HL-60 (cell line): ENCODE measurements around the gene ITPA.

Source experiments
- DNase-seq, 2 experiments: peaks; one replicate each; pipeline ENCODE4 v3.0.0-alpha.2; 2010 to 2020; ENCODE audit warnings: low read depth in 1 of 2, low spot score in 1 of 2
- H3K27ac ChIP-seq: fragments of 250-450 bp; sonication (Bioruptor Pico); replicated peaks from 2 replicates; pipeline ENCODE4 v1.5.1; 2020; ENCODE audit warnings: mild to moderate bottlenecking, moderate library complexity
- H3K27me3 ChIP-seq: fragments of 250-450 bp; sonication (Bioruptor Pico); 2 replicates; pipeline ENCODE4 v1.5.1; 2021; ENCODE audit warnings: mild to moderate bottlenecking, moderate library complexity; ENCODE audit not compliant: insufficient read depth, poor library complexity, severe bottlenecking
- H3K4me3 ChIP-seq: replicated peaks from 2 replicates; pipeline ENCODE4 v1.5.1; 2011; ENCODE audit warnings: mild to moderate bottlenecking, control low read depth, low read length; ENCODE audit not compliant: insufficient read depth
- CTCF ChIP-seq: IDR thresholded peaks from one replicate; pipeline ENCODE4 v1.5.1; 2011; ENCODE audit warnings: low read length, control low read depth, inconsistent platforms; ENCODE audit not compliant: insufficient read depth
- GABPA ChIP-seq: IDR thresholded peaks from 2 replicates; pipeline ENCODE4 v1.6.1; 2012; ENCODE audit warnings: low read depth
- POLR2AphosphoS5 ChIP-seq: IDR thresholded peaks from 2 replicates; pipeline ENCODE4 v1.6.1; 2012; ENCODE audit warnings: low read depth
- REST ChIP-seq: IDR thresholded peaks from 2 replicates; pipeline ENCODE4 v1.6.1; 2012; ENCODE audit warnings: low read depth; ENCODE audit not compliant: insufficient replicate concordance
- SPI1 ChIP-seq: IDR thresholded peaks from 2 replicates; pipeline ENCODE4 v1.6.1; 2012; ENCODE audit warnings: low read depth, mild to moderate bottlenecking, borderline replicate concordance

ITPA gene

GRCh38 chr20:3226864-3227263 is 17.6 kb downstream of the ITPA start:
- no peak for DNase-seq
- TF ChIP-seq GABPA (no peak), POLR2AphosphoS5 (no peak), SPI1 (no peak), REST (no peak)
- no peaks in the 10 kb centered on the region for H3K27me3 ChIP-seq

GRCh38 chr20:3227506-3227905 is 18.2 kb downstream of the ITPA start:
- Histone ChIP-seq H3K4me3 (no peak overlapping the region), H3K27me3 (no peaks in the 10 kb centered on the region), H3K27ac (no peak overlapping the region)
- no peak for TF ChIP-seq CTCF
- TF ChIP-seq REST: no peak
- TF ChIP-seq GABPA: no peak
- no peak for TF ChIP-seq POLR2AphosphoS5
- TF ChIP-seq SPI1: no peak
- no peak for DNase-seq

More at GRCh38 chr20:3226864-3227263, 17.6 kb downstream of the ITPA start:
- Histone ChIP-seq H3K4me3 (no peak overlapping the region), H3K27ac (no peak overlapping the region)

GRCh38 chr20:3227936-3228749 is 18.8 kb downstream of the ITPA start:
- Histone ChIP-seq H3K4me3 (no peak overlapping the region), H3K27me3 (no peaks in the 10 kb centered on the region), H3K27ac (no peak overlapping the region)
- no peak for DNase-seq
- TF ChIP-seq GABPA (no peak), REST (no peak), POLR2AphosphoS5 (no peak), SPI1 (no peak), CTCF (no peak)
